Activated CD4-positive, alpha-beta T cell treated with anti-CD3 and anti-CD28 coated beads for 4 hours (primary cell): ENCODE measurements around the gene DSC3.

Source experiments
- DNase-seq, 2 donors: peaks; one replicate each; pipeline ENCODE4 v3.0.0-alpha.2; 2020

DSC3 gene

GRCh38 chr18:31042406-31043181 is at the start of gene DSC3:
DSC3 (minus strand) TSS chr18:31042742; CDS start chr18:31042660, 82 bp downstream.
- no peak for DNase-seq

GRCh38 chr18:31091350-31091749 is 48.8 kb upstream of the DSC3 start:
- no peak for DNase-seq

GRCh38 chr18:31088532-31088931 is 46.0 kb upstream of the DSC3 start:
- DNase-seq: no peak

- no peak for DNase-seq
These were observed 37.4 kb upstream of the DSC3 start for GRCh38 chr18:31079973-31080372.

- DNase-seq: no peak
These were observed 35.3 kb upstream of the DSC3 start for GRCh38 chr18:31077878-31078277.

- no peak for DNase-seq
These were observed 29.6 kb upstream of the DSC3 start for GRCh38 chr18:31072175-31072574.

- no peak for DNase-seq
These were observed 27.7 kb upstream of the DSC3 start for GRCh38 chr18:31070206-31070605.

- DNase-seq: no peak
These were observed 23.7 kb upstream of the DSC3 start for GRCh38 chr18:31066266-31066665.

- DNase-seq: no peak
These were observed 22.7 kb upstream of the DSC3 start for GRCh38 chr18:31065036-31065773.

GRCh38 chr18:31064130-31064529 is 21.6 kb upstream of the DSC3 start:
- no peak for DNase-seq

- DNase-seq: no peak
These were observed 19.4 kb upstream of the DSC3 start for GRCh38 chr18:31061945-31062344.

GRCh38 chr18:31058897-31059296 is 16.4 kb upstream of the DSC3 start:
- no peak for DNase-seq

GRCh38 chr18:31057917-31058316 is 15.4 kb upstream of the DSC3 start:
- DNase-seq: no peak

GRCh38 chr18:31057051-31057450 is 14.5 kb upstream of the DSC3 start:
- DNase-seq: no peak

GRCh38 chr18:31056296-31056695 is 13.8 kb upstream of the DSC3 start:
- no peak for DNase-seq

- no peak for DNase-seq
These were observed 8.1 kb upstream of the DSC3 start for GRCh38 chr18:31050635-31051034.

- no peak for DNase-seq
These were observed 6.6 kb upstream of the DSC3 start for GRCh38 chr18:31049189-31049588.

GRCh38 chr18:31048216-31048615 is 5.7 kb upstream of the DSC3 start:
- DNase-seq: no peak

- DNase-seq: no peak
These were observed 4.4 kb upstream of the DSC3 start for GRCh38 chr18:31046916-31047315.

GRCh38 chr18:31045599-31045998 is 3.1 kb upstream of the DSC3 start:
- no peak for DNase-seq

GRCh38 chr18:31044926-31045325 is 2.4 kb upstream of the DSC3 start:
- DNase-seq: no peak

GRCh38 chr18:31043709-31044108 is 1.2 kb upstream of the DSC3 start:
- no peak for DNase-seq

GRCh38 chr18:31042084-31042405 is 497 bp downstream of the DSC3 start:
- no peak for DNase-seq

- DNase-seq: no peak
These were observed 1.1 kb downstream of the DSC3 start for GRCh38 chr18:31041271-31042083.
